Endothelial cell of umbilical vein (primary cell): ENCODE measurements around the gene TSEN54. TPM values are rescaled to one million over a fixed set of nuclear protein-coding genes. Genes with fewer than 3 reads are reported as not detected.

Experiments used
- BruUV-seq: library from RNA; stranded (reverse); fragments of 400-500 nt; replicated peaks from 2 replicates; lab custom pipeline; 2021; lab: Mats Ljungman, UMichigan
- CTCF ChIA-PET: fragments of 300-600, 350-600 bp; sonication (Branson Sonifier 250); formaldehyde crosslinking; loops from one replicate; lab custom pipeline; 2021; ENCODE audit warnings: antibody characterized with exemption, inconsistent platforms; lab: Charles Lee
- POLR2A ChIA-PET: fragments of 300-600, 350-600 bp; sonication (Branson Sonifier 250); formaldehyde crosslinking; loops from one replicate; lab custom pipeline; 2021; ENCODE audit warnings: antibody characterized with exemption, inconsistent platforms; lab: Charles Lee
- DNase-seq: peaks from one replicate; pipeline ENCODE4 v3.0.0-alpha.2; 2011; ENCODE audit warnings: low read depth, low spot score
- FAIRE-seq: peaks from 2 replicates; lab custom pipeline; 2011; peaks lifted over from hg19 to GRCh38; lab: Jason Lieb, UNC
- H2AFZ ChIP-seq: 2 replicates; pipeline ENCODE4 v1.6.0; 2012; ENCODE audit warnings: low read depth, low read length, control low read depth, inconsistent platforms
- H3K27ac ChIP-seq: 2 replicates; pipeline ENCODE4 v1.5.1; 2011; ENCODE audit warnings: low read depth, mild to moderate bottlenecking, control low read depth, low read length, moderate library complexity; ENCODE audit not compliant: insufficient read depth
- H3K27me3 ChIP-seq, 2 experiments: 2 replicates each; pipeline versions ENCODE4 v1.6.0 to v1.6.1; 2011; ENCODE audit warnings: low read length in 2 of 2, mixed read lengths in 1 of 2; ENCODE audit not compliant: control insufficient read depth in 2 of 2, insufficient read depth in 2 of 2
- H3K36me3 ChIP-seq, 2 experiments: 2 replicates in 1 of 2; 3 replicates in 1 of 2; pipeline ENCODE4 v1.5.1; 2011; ENCODE audit warnings: low read length in 2 of 2, mild to moderate bottlenecking in 1 of 2, moderate library complexity in 1 of 2; ENCODE audit not compliant: control insufficient read depth in 2 of 2, insufficient read depth in 2 of 2; ENCODE audit errors: extremely low read depth in 1 of 2
- H3K4me1 ChIP-seq: 3 replicates; pipeline ENCODE4 v1.5.1; 2011; ENCODE audit warnings: mild to moderate bottlenecking, low read length; ENCODE audit not compliant: control insufficient read depth, insufficient read depth; ENCODE audit errors: extremely low read depth
- H3K4me2 ChIP-seq: 2 replicates; pipeline ENCODE4 v1.6.1; 2011; ENCODE audit warnings: low read length, control low read depth, mixed read lengths; ENCODE audit not compliant: insufficient read depth
- H3K4me3 ChIP-seq, 3 experiments: fragments of 200-600 bp in 1 of 3; sonication (generic), shearing (Covaris generic) in 1 of 3; replicated peaks in 1 of 3; 2 replicates each; pipeline ENCODE4 v1.5.1; 2011 to 2016; ENCODE audit warnings: control low read depth in 3 of 3, low read length in 3 of 3, mild to moderate bottlenecking in 2 of 3, inconsistent platforms in 1 of 3, low read depth in 1 of 3, moderate library complexity in 1 of 3; ENCODE audit not compliant: insufficient read depth in 1 of 3
- H3K79me2 ChIP-seq: 2 replicates; pipeline ENCODE4 v1.6.0; 2012; ENCODE audit warnings: low read length, inconsistent platforms; ENCODE audit not compliant: control insufficient read depth, insufficient read depth
- H3K9ac ChIP-seq: replicated peaks from 2 replicates; pipeline ENCODE3; 2011; ENCODE audit warnings: low read length, control low read depth; ENCODE audit not compliant: insufficient read depth; ENCODE audit errors: extremely low read depth
- H3K9me1 ChIP-seq: replicated peaks from 3 replicates; pipeline ENCODE4 v1.6.0; 2011; ENCODE audit warnings: mild to moderate bottlenecking, low read length; ENCODE audit not compliant: control insufficient read depth, insufficient read depth; ENCODE audit errors: extremely low read depth
- H3K9me3 ChIP-seq: replicated peaks from 2 replicates; pipeline ENCODE4 v1.5.1; 2012; ENCODE audit warnings: low read length, inconsistent platforms; ENCODE audit not compliant: control insufficient read depth, insufficient read depth
- H4K20me1 ChIP-seq: replicated peaks from 2 replicates; pipeline ENCODE3; 2011; ENCODE audit warnings: mild to moderate bottlenecking, low read length; ENCODE audit not compliant: control insufficient read depth, insufficient read depth; ENCODE audit errors: extremely low read depth
- CTCF ChIP-seq, 2 donors: IDR thresholded peaks; 1 replicate in 1 of 2; 2 replicates in 1 of 2; pipeline ENCODE4 v1.5.1; 2011; ENCODE audit warnings: low read length in 2 of 2, mild to moderate bottlenecking in 2 of 2, moderate library complexity in 2 of 2, control low read depth in 1 of 2, inconsistent platforms in 1 of 2, low read depth in 1 of 2; ENCODE audit not compliant: insufficient read depth in 1 of 2; ENCODE audit errors: extremely low read depth in 1 of 2
- EZH2 ChIP-seq: IDR thresholded peaks from 2 replicates; pipeline ENCODE4 v1.6.1; 2012; ENCODE audit warnings: borderline replicate concordance, low read depth, mild to moderate bottlenecking, moderate library complexity, low read length, inconsistent platforms; ENCODE audit not compliant: severe bottlenecking
- FOS ChIP-seq: IDR thresholded peaks from 2 replicates; pipeline ENCODE4 v1.6.1; 2011; ENCODE audit warnings: mild to moderate bottlenecking, low read length, moderate library complexity, borderline replicate concordance; ENCODE audit not compliant: insufficient read depth
- GATA2 ChIP-seq: IDR thresholded peaks from 2 replicates; pipeline ENCODE4 v1.7.0; 2011; ENCODE audit warnings: low read depth, mild to moderate bottlenecking, moderate library complexity, mixed read lengths, low read length; ENCODE audit not compliant: insufficient read length, insufficient read depth
- JUN ChIP-seq: IDR thresholded peaks from 2 replicates; pipeline ENCODE4 v1.6.1; 2011; ENCODE audit warnings: borderline replicate concordance, low read depth; ENCODE audit not compliant: insufficient read length, insufficient read depth
- MAX ChIP-seq: IDR thresholded peaks from 2 replicates; pipeline ENCODE4 v1.6.1; 2011; ENCODE audit not compliant: insufficient read depth, insufficient read length
- MYC ChIP-seq: IDR thresholded peaks from one replicate; pipeline ENCODE4 v1.6.1; 2011; ENCODE audit warnings: mild to moderate bottlenecking, low read depth, low read length
- POLR2A ChIP-seq: IDR thresholded peaks from 2 replicates; pipeline ENCODE4 v1.6.1; 2012; ENCODE audit warnings: low read depth, mild to moderate bottlenecking, control low read depth, low read length
- POLR2AphosphoS5 ChIP-seq: IDR thresholded peaks from 2 replicates; pipeline ENCODE4 v1.6.1; 2012; ENCODE audit warnings: low read depth, mild to moderate bottlenecking, control low read depth, low read length, moderate library complexity; ENCODE audit not compliant: insufficient read depth
- dilution Hi-C: fragments of 300-500 bp; cut with MboI; formaldehyde crosslinking; loops from one replicate; pipeline ENCODE4 v1.15.0; 2019; ENCODE audit warnings: low sequenced_read_pairs; ENCODE audit not compliant: extremely low pct_ligation_motif_present
- intact Hi-C: fragments of 100-400 bp; cut with micrococcal nuclease; formaldehyde crosslinking; loops from one replicate; pipeline ENCODE4 v1.10.0; 2022
- polyA plus RNA-seq, 4 experiments: library from polyadenylated mRNA; depleted of rRNA in 3 of 4; stranded (reverse) in 3 of 4; unstranded in 1 of 4; fragments of >200 nt; gene quantifications; 2 replicates each; pipeline versions ENCODE4 v1.2.1 to v1.2.3, GENCODE V29; 2011 to 2012; ENCODE audit warnings: missing spikeins in 1 of 4
- total RNA-seq: library from RNA; stranded (reverse); gene quantifications from 2 replicates; pipeline ENCODE4 v1.2.3, GENCODE V29; 2021

TSEN54 gene
- total and polyA plus RNA-seq, 2 donors (not counting 3 experiments of a cell fraction or from before 2014, with no cell fraction given): 22.3 to 26.3 TPM

- H3K27ac ChIP-seq: no peak overlapping the region
- H2AFZ ChIP-seq: no peak overlapping the region
- DNase-seq (no peak), FAIRE-seq (no peak)
- H3K4me3 ChIP-seq: no peak overlapping the region
- H3K36me3 ChIP-seq: no peaks in the 10 kb centered on the region
- BruUV-seq: no TSS peak
- H3K4me1 ChIP-seq: peaks cover 11% of the 10 kb centered on the region
- no peaks in the 10 kb centered on the region for H3K27me3 ChIP-seq
- intact Hi-C loops: no loop called here
- ChIA-PET CTCF (interaction anchor here (1.7 to 2.2 kb wide), 2 partner anchors 36 to 58 kb away, joined by 4 to 5 read pairs; partner anchors contain the start of gene TSEN54), POLR2A (no interaction called here)
- H3K9me3 ChIP-seq: no peaks in the 10 kb centered on the region
- no peak overlapping the region for H3K4me2 ChIP-seq
- H3K79me2 ChIP-seq: no peaks in the 10 kb centered on the region
- H3K9ac ChIP-seq: no peak overlapping the region
- no peaks in the 10 kb centered on the region for H3K9me1 ChIP-seq
- TF ChIP-seq EZH2 (no peak), POLR2A (no peak), FOS (no peak)
- no peaks in the 10 kb centered on the region for H4K20me1 ChIP-seq
- dilution Hi-C loops: no loop called here
Measured at GRCh38 chr17:75480281-75480680, 36.0 kb upstream of the TSEN54 start.

DNA sequence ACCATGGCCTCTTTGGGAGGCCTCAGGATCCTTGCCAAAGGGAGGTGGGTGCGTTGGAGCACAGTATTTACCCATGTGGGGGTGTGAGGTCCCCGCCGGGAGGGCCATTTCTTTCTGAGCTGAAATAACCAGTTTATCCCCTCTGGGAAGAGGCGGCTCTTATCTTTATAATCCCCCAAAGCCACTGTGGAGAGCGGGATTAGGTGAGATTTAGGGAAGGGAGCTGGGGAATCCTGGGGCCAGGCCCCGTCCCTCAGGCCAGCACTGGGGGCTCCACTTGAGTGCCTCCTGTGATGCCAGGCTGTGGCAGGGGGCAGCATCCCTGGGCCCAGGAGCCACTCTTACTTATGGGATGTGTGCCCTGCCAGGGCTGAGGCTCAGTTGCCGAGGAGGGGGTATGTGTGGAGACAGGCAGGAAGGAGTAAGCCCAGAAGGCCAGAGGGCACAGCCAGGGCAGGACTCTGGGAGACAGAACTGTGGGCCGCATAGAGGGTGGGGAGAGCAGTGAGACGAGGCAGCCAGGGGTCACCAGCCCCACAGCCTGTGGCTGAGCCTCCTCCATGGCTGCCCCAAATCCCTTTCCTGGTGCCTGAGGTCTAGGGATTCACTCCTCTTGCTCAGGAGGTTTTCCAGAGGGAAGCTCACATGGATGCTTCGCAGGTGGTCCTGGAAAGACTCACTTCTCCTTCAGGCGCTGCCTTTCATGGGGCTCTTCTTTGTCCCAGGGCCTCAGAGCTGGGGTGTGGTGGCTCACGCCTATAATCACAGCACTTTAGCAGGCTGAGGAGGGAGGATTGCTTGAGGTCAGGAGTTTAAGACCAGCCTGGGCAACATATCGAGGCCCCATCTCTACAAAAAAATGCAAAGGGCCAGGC lies 34.9 kb upstream of the TSEN54 start:
- ChIA-PET POLR2A (no interaction called here), CTCF (interaction anchor here (1.6 to 2.2 kb wide), 3 partner anchors 30 to 59 kb away, joined by 3 to 5 read pairs (median 4); partner anchors contain the start of gene TSEN54)
- Histone ChIP-seq H3K36me3 (no peaks in the 10 kb centered on the region), H3K9ac (no peak overlapping the region), H4K20me1 (no peaks in the 10 kb centered on the region), H3K4me2 (no peak overlapping the region), H2AFZ (no peak overlapping the region), H3K4me3 (no peak overlapping the region), H3K27me3 (no peaks in the 10 kb centered on the region), H3K9me1 (no peaks in the 10 kb centered on the region), H3K27ac (no peak overlapping the region), H3K4me1 (peaks cover 3% of the 10 kb centered on the region), H3K79me2 (no peaks in the 10 kb centered on the region), H3K9me3 (no peaks in the 10 kb centered on the region)
- TF ChIP-seq MAX: no peak
- no peak for TF ChIP-seq CTCF (IDR thresholded peaks at IDR 0.05; ENCODE audit: extremely low read depth in 1 of 2, insufficient read depth in 1 of 2, low read depth in 1 of 2, low read length in 2 of 2)
- TF ChIP-seq POLR2AphosphoS5: no peak
- TF ChIP-seq FOS: no peak
- TF ChIP-seq MYC: no peak
- TF ChIP-seq JUN: no peak
- no peak for TF ChIP-seq GATA2
- no peak for DNase-seq
- intact Hi-C loops: no loop called here
- FAIRE-seq: no peak
- dilution Hi-C loops: no loop called here
- BruUV-seq: no TSS peak
